SJCRH30 (cell line): ENCODE data around the gene P3R3URF. TPM values are rescaled to one million over a fixed set of nuclear protein-coding genes. Genes with fewer than 3 reads are reported as not detected.

Source experiments
- DNase-seq, 2 experiments: peaks; one replicate each; pipeline ENCODE4 v3.0.0-alpha.2; 2015 to 2020
- H3K27ac ChIP-seq: fragments of 250-450 bp; sonication (Bioruptor Pico); 2 replicates; pipeline ENCODE4 v1.5.1; 2020; ENCODE audit warnings: mild to moderate bottlenecking, moderate library complexity
- H3K27me3 ChIP-seq: fragments of 250-450 bp; sonication (Bioruptor Pico); 2 replicates; pipeline ENCODE4 v1.5.1; 2020; ENCODE audit warnings: mild to moderate bottlenecking, moderate library complexity
- H3K36me3 ChIP-seq: fragments of 250-450 bp; sonication (Bioruptor Pico); 2 replicates; pipeline ENCODE4 v1.5.1; 2020; ENCODE audit warnings: mild to moderate bottlenecking, moderate library complexity
- H3K4me1 ChIP-seq: fragments of 250-450 bp; sonication (Bioruptor Pico); 2 replicates; pipeline ENCODE4 v1.5.1; 2020; ENCODE audit warnings: mild to moderate bottlenecking, moderate library complexity
- H3K4me3 ChIP-seq: fragments of 250-450 bp; sonication (Bioruptor Pico); 2 replicates; pipeline ENCODE4 v1.5.1; 2020; ENCODE audit warnings: mild to moderate bottlenecking, moderate library complexity
- H3K9me3 ChIP-seq: fragments of 250-450 bp; sonication (Bioruptor Pico); replicated peaks from 2 replicates; pipeline ENCODE4 v1.5.1; 2020; ENCODE audit warnings: mild to moderate bottlenecking, moderate library complexity
- total RNA-seq: library from RNA; depleted of rRNA; stranded (reverse); fragments of >200 nt; shearing (Covaris generic); gene quantifications from 2 replicates; pipeline ENCODE4 v1.2.3, GENCODE V29; 2014

Gene P3R3URF
- total RNA-seq, 1 experiment from 2014 or later: not detected

DNA sequence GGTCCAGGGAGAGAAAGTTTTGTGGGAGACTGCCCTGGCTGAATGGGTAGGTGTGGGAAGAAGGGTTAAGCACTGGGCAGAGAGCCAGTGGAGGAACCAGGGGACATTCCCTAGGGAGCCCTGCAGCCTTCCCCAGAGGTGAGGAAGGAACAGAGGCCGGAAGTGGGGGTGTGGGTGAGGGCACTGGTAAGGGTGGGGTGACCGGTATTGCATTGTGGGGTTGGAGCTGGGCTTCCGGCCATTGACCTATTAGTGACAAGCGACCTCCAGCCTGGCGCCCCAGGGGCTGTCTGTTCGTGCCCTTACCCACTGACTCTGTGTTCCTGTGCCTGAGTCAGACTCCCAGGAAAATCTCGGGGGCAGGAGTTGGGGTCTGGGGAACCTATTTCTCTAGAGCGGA, 4.9 kb downstream of the P3R3URF start:
- no peaks in the 10 kb centered on the region for H3K36me3 ChIP-seq
- H3K27me3 ChIP-seq: no peaks in the 10 kb centered on the region
- H3K27ac ChIP-seq: no peak overlapping the region
- H3K4me3 ChIP-seq: peak overlapping the region; percentile 18
- peaks cover 21% of the 10 kb centered on the region for H3K4me1 ChIP-seq
- H3K9me3 ChIP-seq: no peaks in the 10 kb centered on the region
- DNase-seq: peak; percentile 49 to 58

DNA sequence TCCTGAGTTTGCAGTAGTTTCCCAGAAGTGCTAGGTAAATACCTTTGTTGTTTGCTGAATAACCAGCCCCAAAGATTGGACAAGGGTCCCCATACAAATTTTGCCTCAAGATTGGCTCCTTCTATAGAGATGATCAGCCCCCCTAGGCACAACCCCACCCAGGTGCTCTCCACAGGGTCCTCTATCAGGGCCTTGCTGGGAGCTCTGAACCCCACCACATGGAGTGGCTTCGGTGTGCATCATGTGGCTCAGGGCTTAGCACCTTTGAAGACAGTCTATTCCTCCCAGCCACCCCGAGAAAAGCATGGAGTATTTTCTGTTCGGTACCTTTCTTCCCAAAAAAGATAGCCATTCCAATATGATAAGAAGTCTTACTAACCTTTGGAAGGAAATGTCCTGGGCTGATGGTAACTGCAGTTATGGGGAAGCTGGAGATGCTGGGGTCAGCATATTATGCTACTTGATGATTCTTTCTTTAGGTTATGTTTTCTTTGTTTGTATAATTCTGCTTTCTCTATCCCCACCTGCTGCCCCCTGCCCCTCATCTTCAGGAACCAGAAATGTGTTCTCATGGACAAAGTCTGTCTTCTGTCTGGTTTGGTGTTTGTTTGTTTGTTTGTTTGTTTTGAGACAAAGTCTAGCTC, 6.4 kb downstream of the P3R3URF start:
- H3K36me3 ChIP-seq: no peaks in the 10 kb centered on the region
- DNase-seq: no peak
- H3K4me3 ChIP-seq: no peak overlapping the region
- H3K27me3 ChIP-seq: no peaks in the 10 kb centered on the region
- H3K4me1 ChIP-seq: peaks cover 19% of the 10 kb centered on the region
- no peak overlapping the region for H3K27ac ChIP-seq
- H3K9me3 ChIP-seq: no peaks in the 10 kb centered on the region

DNA sequence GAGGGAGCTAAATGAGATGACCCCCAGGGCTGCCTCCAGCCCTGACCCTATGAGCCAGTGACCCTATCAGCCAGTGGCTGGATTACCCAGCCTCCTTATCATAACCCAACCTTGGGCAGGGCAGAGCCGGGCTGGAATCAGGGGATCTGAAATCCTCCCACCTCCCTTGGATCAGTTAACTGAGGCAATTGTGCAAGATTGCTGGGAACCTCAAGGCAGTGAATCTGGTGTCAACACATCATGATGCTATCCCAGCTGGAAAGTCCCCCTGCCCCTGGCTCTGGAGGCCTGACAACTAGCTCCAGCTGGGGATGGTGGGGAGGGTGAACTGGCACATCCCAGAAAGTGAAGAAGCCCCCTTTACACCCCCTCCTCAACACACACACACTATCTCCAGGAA, 7.8 kb downstream of the P3R3URF start:
- Histone ChIP-seq H3K9me3 (no peaks in the 10 kb centered on the region), H3K36me3 (no peaks in the 10 kb centered on the region), H3K27ac (no peak overlapping the region), H3K4me1 (peaks cover 7% of the 10 kb centered on the region; the same call in 1 of the 2 replicates), H3K27me3 (no peaks in the 10 kb centered on the region), H3K4me3 (no peak overlapping the region)
- no peak for DNase-seq

DNA sequence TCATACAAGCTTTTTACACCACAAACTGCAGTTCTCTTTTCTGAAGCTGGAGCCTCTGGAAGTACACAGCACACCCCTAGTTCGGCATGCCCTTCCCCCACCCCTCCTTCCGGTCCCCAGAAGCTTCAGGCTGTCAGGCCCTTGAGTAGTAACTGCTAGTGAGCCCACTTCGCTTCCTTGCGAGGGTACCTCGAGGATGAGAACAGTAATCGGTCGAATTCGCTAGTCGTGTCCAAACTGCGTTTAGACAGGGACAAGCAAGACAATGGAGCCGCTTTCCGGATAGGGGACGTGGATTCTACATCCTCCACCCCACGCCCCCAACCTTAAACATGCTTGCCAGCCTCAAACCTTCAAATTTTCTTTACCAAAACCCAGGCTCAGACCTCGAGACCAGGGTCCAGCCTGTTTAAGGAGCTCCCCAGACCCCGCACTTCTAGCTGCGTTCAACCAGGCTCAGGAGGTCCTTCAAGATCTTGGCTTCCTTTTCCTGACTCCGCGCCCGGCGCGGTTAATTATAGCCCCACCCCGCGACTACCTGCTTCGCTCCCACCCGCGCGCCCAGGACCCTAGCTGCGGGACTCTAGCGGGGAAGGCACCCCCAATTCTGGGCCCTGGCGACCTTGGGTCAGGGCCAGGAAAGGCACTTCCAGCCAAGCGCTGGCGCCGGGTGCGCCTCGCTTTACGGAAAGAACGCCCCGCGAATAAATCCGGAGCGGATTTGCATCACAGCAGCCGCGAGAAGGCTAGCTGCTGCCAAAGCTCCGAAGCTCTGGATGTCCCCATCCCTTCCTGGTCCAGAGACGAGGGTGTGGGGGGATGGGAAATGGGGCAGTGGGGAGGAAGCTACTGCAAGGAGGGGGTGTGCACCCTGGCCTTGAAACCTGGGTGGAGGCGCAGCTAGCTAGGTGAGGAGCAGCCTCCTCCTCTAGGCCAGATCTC, 9.5 kb downstream of the P3R3URF start:
- Histone ChIP-seq H3K4me3 (no peak overlapping the region), H3K4me1 (0 out of 2 replicates have a peak, but pooled peaks cover 3% of the 10 kb centered on the region), H3K9me3 (no peaks in the 10 kb centered on the region), H3K27me3 (no peaks in the 10 kb centered on the region), H3K27ac (no peak overlapping the region), H3K36me3 (no peaks in the 10 kb centered on the region)
- no peak for DNase-seq

DNA sequence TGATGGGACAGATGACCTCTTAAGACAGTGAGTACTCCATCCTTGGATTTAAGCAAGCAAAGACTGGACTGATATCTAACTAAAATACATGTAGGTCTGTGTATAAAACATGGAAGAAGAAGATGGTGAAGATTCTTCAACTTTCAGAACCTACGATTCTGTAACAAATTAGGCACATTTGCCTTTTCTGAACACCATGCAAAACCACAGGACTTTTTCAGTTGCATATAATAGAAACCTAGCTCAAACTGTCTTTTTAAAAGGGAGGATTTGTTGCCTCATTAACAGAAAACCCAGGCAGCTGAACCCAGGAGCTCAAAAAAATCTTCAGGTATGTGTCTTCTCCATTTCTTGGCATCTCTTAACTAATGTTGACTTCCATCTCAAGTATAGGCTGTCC, 16.1 kb downstream of the P3R3URF start:
- Histone ChIP-seq H3K27me3 (no peaks in the 10 kb centered on the region), H3K9me3 (no peaks in the 10 kb centered on the region), H3K4me3 (no peak overlapping the region), H3K27ac (no peak overlapping the region), H3K4me1 (peaks cover 10% of the 10 kb centered on the region), H3K36me3 (no peaks in the 10 kb centered on the region)
- DNase-seq: no peak

DNA sequence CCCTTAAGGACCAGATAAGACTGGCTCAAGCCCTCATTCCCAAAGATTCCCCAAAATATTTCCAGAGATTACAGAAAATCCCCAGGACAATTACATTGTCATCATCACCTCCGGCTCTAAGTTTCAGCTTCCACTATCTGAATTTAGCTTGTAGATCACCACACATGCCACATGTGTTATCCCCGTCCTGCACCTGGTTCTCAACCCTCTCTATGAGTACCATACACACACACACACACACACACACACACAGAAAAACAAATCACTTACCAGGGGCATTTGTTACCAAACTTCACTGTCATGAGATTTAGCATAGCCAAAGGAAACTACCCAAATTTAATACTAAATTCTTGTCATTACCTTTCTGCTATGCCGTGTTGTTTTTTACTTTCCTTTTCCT, 16.8 kb downstream of the P3R3URF start:
- Histone ChIP-seq H3K36me3 (no peaks in the 10 kb centered on the region), H3K4me3 (no peak overlapping the region), H3K4me1 (peaks cover 10% of the 10 kb centered on the region), H3K27me3 (no peaks in the 10 kb centered on the region), H3K27ac (no peak overlapping the region), H3K9me3 (no peaks in the 10 kb centered on the region)
- peak in 1 of 2 experiments; percentile 52 for DNase-seq

DNA sequence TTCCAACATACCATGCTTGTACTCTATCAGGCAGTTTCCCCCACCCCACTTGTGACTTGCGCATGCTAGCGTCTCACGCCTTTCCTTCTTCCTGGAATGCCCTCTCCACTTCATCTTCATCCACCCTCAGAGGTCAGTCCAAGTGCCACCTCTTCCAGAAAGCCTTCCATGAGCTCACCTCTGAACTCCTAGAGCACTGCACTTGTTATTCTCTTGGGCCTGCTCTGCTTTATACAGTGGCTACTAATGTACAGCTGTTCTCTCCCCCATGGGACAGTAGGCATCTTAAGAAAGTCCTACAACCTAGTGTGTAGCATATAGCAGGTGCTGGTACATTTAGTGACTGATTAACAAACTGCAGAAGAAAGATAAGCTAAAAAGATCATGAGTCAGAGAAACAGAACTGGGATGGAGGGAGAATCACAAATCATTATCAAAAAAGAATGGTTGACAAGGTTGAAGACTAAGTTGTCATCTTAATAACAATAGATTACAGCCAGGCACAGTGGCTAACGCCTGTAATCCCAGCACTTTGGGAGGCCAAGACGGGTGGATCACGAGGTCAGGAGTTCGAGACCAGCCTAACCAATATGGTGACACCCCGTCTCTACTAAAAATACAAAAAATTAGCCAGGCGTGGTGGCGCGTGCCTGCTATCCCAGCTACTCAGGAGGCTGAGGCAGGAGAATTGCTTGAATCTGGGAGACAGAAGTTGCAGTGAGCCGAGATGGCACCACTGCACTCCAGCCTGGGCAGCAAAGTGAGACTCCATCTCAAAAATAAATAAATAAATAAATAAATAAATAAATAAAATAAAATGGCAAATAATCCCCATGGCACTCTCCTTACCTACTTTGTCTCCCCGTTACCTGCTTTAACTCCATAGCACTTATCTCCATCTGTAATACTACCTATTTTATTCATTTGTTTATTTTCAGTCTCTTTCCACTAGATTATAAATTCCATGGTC, 17.7 kb downstream of the P3R3URF start:
- Histone ChIP-seq H3K27ac (no peak overlapping the region), H3K27me3 (no peaks in the 10 kb centered on the region), H3K36me3 (no peaks in the 10 kb centered on the region), H3K4me3 (no peak overlapping the region), H3K9me3 (no peaks in the 10 kb centered on the region), H3K4me1 (peaks cover 10% of the 10 kb centered on the region)
- no peak for DNase-seq

DNA sequence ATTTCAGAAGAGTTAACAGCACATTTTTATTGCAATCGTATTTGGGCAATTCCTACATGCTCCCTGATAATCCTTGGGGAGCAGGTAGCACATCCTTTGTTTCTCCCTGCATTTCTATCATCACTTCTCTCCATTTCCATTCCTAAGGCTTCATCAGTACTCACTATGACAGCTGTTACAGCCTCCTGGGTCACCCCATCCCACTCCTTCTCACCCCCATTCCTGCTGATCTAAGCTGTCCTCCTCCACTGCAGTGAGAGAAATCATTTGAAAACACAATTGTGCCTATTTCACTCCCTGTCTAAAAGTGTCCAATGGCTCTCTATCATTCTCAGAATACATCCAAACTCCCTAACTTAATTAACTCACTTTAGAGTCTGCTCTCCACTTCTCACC, 18.4 kb downstream of the P3R3URF start:
- peaks cover 12% of the 10 kb centered on the region for H3K4me1 ChIP-seq
- no peaks in the 10 kb centered on the region for H3K9me3 ChIP-seq
- DNase-seq: no peak
- no peak overlapping the region for H3K27ac ChIP-seq
- H3K36me3 ChIP-seq: no peaks in the 10 kb centered on the region
- no peaks in the 10 kb centered on the region for H3K27me3 ChIP-seq
- no peak overlapping the region for H3K4me3 ChIP-seq

DNA sequence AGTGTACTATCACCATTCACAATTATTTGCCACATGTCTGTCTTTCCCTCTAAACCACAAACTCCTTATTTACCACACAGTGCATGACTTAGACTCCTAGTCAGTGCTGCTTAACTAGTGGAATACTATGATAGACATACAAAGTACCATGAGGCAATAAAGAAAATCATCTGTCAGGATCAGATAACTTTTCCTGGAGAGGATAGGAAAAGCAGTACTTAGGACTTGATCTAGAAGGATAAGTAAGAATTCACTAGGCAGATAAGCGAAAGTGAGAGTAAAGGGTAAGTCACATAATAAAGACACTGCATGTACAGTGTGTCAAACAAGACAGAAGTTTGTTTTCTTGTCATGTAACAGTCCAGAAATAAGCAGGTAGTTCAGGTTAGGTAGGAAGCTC, 22.6 kb downstream of the P3R3URF start:
- Histone ChIP-seq H3K27ac (no peak overlapping the region), H3K4me3 (no peak overlapping the region), H3K9me3 (no peaks in the 10 kb centered on the region), H3K4me1 (peaks cover 3% of the 10 kb centered on the region; the same call in 1 of the 2 replicates), H3K27me3 (no peaks in the 10 kb centered on the region), H3K36me3 (no peaks in the 10 kb centered on the region)
- DNase-seq: no peak

DNA sequence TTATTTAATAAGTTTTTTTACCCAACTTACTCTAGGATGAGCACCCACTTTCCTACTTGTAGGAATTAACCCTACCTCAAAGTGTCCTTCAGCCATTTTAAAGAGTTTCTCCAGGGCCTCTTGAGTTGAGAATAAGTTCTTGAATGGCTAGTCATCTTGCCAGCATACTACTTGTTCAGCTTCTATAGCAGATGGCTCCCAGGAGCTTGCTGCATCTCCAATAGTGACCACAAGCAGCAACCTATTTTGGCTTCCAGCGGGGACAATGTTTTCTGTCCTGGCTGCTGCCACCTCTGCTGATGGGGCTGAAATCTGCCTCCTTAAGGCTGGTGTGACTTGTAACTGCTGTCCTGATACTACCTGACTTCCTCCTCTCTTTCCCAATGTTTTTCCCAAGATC, 23.1 kb downstream of the P3R3URF start:
- no peak overlapping the region for H3K27ac ChIP-seq
- no peaks in the 10 kb centered on the region for H3K9me3 ChIP-seq
- no peak for DNase-seq
- no peaks in the 10 kb centered on the region for H3K36me3 ChIP-seq
- H3K4me3 ChIP-seq: no peak overlapping the region
- H3K4me1 ChIP-seq: peaks cover 3% of the 10 kb centered on the region; the same call in 1 of the 2 replicates
- no peaks in the 10 kb centered on the region for H3K27me3 ChIP-seq

DNA sequence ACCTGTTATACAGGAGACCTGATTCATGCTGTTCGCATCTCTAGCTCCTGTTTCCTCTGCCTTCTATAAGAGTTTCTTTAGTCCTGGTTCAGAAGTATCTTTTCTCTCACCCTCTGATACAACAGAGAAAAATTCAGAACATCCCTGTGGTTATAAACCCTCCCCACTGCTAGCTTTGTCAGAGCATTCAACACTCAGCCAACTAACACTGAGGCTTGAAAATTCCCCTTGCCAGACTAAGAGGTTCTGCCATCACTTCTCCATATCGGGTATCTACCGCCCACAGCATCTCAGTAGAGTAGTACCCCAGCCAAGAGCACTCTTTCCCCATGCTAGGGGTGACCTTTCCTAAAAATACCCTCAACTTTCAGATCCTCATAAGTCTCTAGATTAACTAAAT, 24.3 kb downstream of the P3R3URF start:
- H3K27ac ChIP-seq: no peak overlapping the region
- no peak overlapping the region for H3K4me3 ChIP-seq
- no peaks in the 10 kb centered on the region for H3K27me3 ChIP-seq
- H3K36me3 ChIP-seq: no peaks in the 10 kb centered on the region
- peaks cover 3% of the 10 kb centered on the region; the same call in 1 of the 2 replicates for H3K4me1 ChIP-seq
- no peak for DNase-seq
- no peaks in the 10 kb centered on the region for H3K9me3 ChIP-seq

DNA sequence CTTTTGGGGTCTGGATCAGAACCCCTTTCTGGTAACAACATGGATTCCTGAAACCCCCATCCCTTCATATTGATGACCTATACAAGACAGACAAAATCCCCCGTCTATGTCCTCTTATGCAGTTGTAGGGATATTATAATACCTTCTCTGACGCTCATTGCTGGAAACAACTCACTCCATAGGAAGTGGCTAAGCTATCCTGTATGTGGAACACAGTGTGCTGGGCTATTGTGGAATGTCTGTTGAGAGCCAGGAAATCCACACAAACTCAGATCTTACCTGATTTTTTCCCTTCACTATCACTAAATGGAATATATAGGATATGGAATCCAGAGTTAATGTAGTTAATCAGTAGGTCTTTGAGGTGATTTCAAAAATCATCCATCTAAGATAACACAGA, 26.2 kb downstream of the P3R3URF start:
- Histone ChIP-seq H3K27ac (no peak overlapping the region), H3K4me1 (peaks cover 3% of the 10 kb centered on the region; the same call in 1 of the 2 replicates), H3K4me3 (no peak overlapping the region), H3K9me3 (no peaks in the 10 kb centered on the region), H3K27me3 (no peaks in the 10 kb centered on the region), H3K36me3 (no peaks in the 10 kb centered on the region)
- no peak for DNase-seq

DNA sequence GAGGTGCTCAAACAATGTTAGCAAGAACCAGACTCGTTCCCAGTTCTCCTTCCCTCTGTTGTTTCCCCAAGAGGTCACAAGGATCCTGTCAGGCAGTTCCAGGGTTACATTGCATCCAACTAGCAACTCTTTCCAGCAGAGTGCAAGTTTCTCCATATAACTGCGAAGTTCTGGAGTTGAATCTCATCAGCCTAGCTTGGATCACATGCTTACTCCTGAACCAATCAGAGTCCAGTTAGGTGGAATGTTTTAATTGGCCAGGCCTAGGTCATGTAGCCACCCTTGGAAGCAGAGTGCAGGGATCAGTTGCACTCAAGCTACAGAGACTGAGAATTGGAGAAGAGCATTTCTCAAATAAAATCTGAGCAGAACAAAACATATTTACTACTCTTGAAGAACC, 28.0 kb downstream of the P3R3URF start:
- H3K27ac ChIP-seq: no peak overlapping the region

DNA sequence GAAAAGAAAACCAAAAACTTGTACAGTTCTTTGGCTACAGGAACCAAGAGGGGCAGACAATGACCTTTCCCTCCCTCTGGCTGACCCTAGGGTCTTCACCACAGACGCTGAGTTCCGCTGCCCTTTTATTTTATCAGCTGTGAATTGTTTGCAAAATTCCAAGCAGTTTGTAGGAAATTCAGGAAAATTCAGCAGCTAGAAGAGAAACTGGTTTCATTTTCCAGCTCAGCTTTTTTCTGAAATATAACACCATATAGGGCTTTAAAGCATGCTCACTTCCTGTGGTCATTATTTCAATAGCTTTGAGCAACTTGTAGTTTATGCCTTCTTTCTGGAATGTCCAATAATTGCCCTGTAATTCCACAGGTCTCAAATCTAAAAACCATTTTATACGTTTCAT, 38.4 kb downstream of the P3R3URF start:
- Histone ChIP-seq H3K36me3 (no peaks in the 10 kb centered on the region), H3K9me3 (no peaks in the 10 kb centered on the region), H3K27me3 (no peaks in the 10 kb centered on the region), H3K4me1 (peaks cover 28% of the 10 kb centered on the region), H3K4me3 (peak overlapping the region; percentile 18), H3K27ac (no peak overlapping the region)
- DNase-seq: peak; percentile 18 to 56

More for the DNA sequence above, 28.0 kb downstream of the P3R3URF start:
- H3K4me3 ChIP-seq: no peak overlapping the region
- H3K4me1 ChIP-seq: peaks cover 3% of the 10 kb centered on the region; the same call in 1 of the 2 replicates
- DNase-seq: peak; percentile 29 to 66
- no peaks in the 10 kb centered on the region for H3K27me3 ChIP-seq
- H3K9me3 ChIP-seq: peaks cover 4% of the 10 kb centered on the region; the same call in 1 of the 2 replicates
- H3K36me3 ChIP-seq: no peaks in the 10 kb centered on the region
